Cardiac atrium fibroblast (primary cell): ENCODE data around the gene H6PD. TPM values are rescaled to one million over a fixed set of nuclear protein-coding genes. Genes with fewer than 3 reads are reported as not detected.

ENCODE experiments used
- total RNA-seq: library from RNA; depleted of rRNA; stranded (reverse); fragments of >200 nt; gene quantifications from 2 replicates; pipeline ENCODE4 v1.2.3, GENCODE V29; 2015

H6PD gene
- total RNA-seq = 35.6 and 36.3 TPM in 2 replicates

DNA sequence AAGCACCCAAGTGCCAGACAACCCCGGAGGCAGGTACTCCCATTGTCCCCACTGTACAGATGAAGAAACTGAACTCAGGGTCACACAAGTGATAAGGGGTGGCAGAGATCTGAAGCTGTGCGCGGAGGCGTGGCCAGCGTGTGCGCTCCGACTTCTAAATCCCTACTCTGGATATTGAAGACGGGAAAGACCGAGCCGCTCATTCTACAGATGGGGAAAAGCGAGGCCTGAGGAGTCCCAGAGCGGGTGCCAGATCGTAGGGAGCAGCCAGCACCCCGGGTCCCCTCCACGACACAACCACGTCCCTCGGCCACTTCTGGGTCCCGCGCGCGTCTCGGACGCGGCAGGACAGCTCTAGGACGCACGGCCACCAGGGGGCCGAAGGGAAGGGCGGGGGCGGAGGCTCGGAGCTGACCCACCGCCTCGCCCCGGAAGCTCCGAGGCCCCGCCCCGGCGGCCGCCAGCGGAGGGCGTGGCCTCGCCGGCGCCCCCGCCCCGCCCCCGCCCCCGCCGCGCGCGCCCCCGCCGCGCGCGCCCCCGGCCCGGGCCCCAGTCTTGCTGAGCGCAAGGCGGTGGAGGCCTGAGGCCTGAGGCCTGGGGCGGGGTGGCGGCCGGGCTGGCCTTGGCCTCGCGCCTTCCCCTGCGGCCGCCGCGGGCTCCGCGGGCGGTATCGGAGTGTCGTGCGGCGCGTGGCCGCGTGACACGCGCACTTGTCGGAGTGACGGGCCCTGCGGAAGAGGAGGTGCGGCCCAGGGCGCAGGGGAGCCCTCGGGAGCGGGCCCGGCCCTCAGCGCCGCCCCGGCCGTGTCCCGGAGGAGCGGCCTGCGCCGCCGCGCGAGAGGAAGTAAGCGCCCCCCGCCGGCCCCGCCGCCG, at the start of gene H6PD:
H6PD (plus strand) TSS at position 552 of the 873 bp plus-strand sequence. CDS start 10,161 bp downstream, outside the sequence.

DNA sequence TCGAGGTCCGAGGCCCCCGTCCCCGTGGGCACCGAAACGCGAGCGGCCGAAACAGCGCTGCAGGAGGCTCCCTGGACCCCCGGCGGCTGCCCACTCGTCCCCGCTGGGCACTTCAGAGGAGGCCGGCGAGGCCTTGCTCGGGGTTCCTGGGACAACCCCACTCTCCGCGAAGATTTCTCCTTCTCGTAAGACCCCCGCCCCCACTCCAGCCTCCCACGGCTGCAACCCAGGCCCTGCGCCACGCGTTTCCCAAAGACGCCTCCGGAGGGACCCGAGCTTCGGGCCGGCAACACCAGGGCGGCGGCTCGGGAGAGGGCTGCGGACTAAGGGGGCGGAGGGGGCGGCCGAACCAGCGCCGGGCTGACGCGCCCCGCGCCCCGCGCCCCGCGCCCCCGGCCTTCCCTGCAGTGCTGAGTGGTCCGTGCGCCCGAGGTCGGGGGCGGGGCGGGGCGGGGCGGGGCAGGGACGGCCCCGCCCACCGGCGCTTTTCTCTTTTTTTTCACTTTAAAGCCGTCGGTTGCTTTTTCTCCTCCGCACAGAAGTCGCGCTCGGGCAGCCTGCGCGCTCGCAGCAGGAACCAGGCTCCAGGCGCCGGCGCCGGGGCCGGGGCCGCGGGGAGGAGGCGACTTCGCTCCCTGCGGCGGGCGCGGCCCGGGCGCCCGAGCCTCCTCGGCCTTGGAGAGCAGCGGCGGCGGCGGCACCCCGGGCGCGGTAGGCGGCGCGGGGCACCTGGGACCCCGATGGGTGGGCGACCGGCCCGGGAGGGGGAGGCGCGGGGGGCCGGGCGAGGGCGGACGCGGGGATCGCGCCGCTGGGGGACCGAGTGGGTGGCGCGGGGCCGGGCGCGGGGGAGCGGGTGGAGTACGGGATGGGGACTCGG, 58.0 kb downstream of the H6PD start, which contains the start of gene SPSB1:
SPSB1 (plus strand) TSS at position 534 of the 880 bp plus-strand sequence. CDS start 62,998 bp downstream, outside the sequence.

Other genes with a start within 250 kb of the H6PD start
- not detected in 2 replicates for gene SLC2A7, start 208.4 kb upstream of the H6PD start, total RNA-seq
- gene SLC2A5, start 165.1 kb upstream of the H6PD start, total RNA-seq = 3.2 and 5.2 TPM in 2 replicates
- 2.7 and 3.9 TPM in 2 replicates for gene GPR157, start 105.7 kb upstream of the H6PD start, total RNA-seq
- gene SPSB1, start 58.1 kb downstream of the H6PD start, total RNA-seq = 16.1 and 25.4 TPM in 2 replicates